Eye (tissue), 1 donor: ENCODE data around the gene IRAK3.
"Not testable (repeated sequence)": the region's sequence is repeated elsewhere in the genome, so short reads cannot be mapped to it uniquely, and the experiment has no call there.

Experiments used
- DNase-seq: peaks from one replicate; pipeline ENCODE4 v3.0.0-alpha.2; 2015

The IRAK3 gene

GRCh38 chr12:66268562-66268961, 79.5 kb downstream of the IRAK3 start:
- no peak for DNase-seq

- no peak for DNase-seq
Measured at GRCh38 chr12:66269142-66269541, 80.1 kb downstream of the IRAK3 start.

GRCh38 chr12:66269757-66270383, 80.9 kb downstream of the IRAK3 start:
- DNase-seq: peak; percentile 79

- DNase-seq: no peak
Measured at GRCh38 chr12:66270613-66271012, 81.6 kb downstream of the IRAK3 start.

- DNase-seq: no peak
Measured at GRCh38 chr12:66272650-66273049, 83.6 kb downstream of the IRAK3 start.

GRCh38 chr12:66273147-66273546, 84.1 kb downstream of the IRAK3 start:
- DNase-seq: no peak

- DNase-seq: no peak
Measured at GRCh38 chr12:66275040-66275439, 86.0 kb downstream of the IRAK3 start.

- no peak for DNase-seq
Measured at GRCh38 chr12:66279123-66279712, 90.2 kb downstream of the IRAK3 start.

GRCh38 chr12:66280561-66280960, 91.5 kb downstream of the IRAK3 start:
- DNase-seq: no peak

- DNase-seq: no peak
Measured at GRCh38 chr12:66282244-66282643, 93.2 kb downstream of the IRAK3 start.

GRCh38 chr12:66287275-66287674, 98.3 kb downstream of the IRAK3 start:
- DNase-seq: no peak

- no peak for DNase-seq
Measured at GRCh38 chr12:66288121-66288520, 99.1 kb downstream of the IRAK3 start.

GRCh38 chr12:66289485-66289884, 100.5 kb downstream of the IRAK3 start:
- no peak for DNase-seq

GRCh38 chr12:66290716-66291200, 101.7 kb downstream of the IRAK3 start:
- DNase-seq: no peak

GRCh38 chr12:66296176-66296683, 107.2 kb downstream of the IRAK3 start:
- DNase-seq: no peak

GRCh38 chr12:66297080-66297479, 108.1 kb downstream of the IRAK3 start:
- DNase-seq: no peak

- DNase-seq: no peak
Measured at GRCh38 chr12:66297923-66298322, 108.9 kb downstream of the IRAK3 start.

- DNase-seq: peak; percentile 98
Measured at GRCh38 chr12:66301944-66302826, 113.2 kb downstream of the IRAK3 start, which contains the start of gene HELB. TSS of gene HELB (plus strand) at chr12:66302493. CDS start at chr12:66302604, 111 bp downstream.

- no peak for DNase-seq
Measured at GRCh38 chr12:66302827-66303169, 113.8 kb downstream of the IRAK3 start.

GRCh38 chr12:66303316-66303804, 114.3 kb downstream of the IRAK3 start:
- DNase-seq: not testable (repeated sequence)
